ENCODE data around the gene CRLF3. TPM values are rescaled to one million over a fixed set of nuclear protein-coding genes. Genes with fewer than 3 reads are reported as not detected.
A peak's percentile ranks its signal among the peaks of the same experiment; 100 is the strongest.

Gene CRLF3
- total and polyA plus RNA-seq, 2 donors (not counting 1 experiment from before 2014, with no cell fraction given) = 31.6 to 83.2 TPM

DNA sequence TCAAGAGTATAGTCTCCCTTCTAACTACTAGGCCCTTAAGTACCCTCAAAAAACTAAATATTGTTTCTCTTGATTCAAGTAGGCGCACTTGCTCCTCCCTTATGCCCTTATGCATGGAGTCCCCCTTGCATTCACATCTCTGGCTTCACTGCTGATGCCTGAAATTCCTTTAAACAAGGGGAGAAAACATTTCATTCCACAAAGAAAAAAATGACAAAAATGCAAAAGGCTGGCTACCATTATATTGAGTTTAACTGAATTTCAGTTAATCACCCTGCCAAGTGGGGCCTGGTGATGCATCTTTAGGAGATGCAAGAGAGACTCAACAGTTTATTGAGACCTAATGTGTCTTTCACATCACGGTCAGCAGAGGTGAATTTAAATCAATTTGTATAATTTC is 35.6 kb downstream of the CRLF3 start:
- Mint-ChIP-seq H3K27ac (no peak overlapping the region), H3K27me3 (no peaks in the 10 kb centered on the region), H3K4me1 (no peaks in the 10 kb centered on the region), H3K9me3 (ENCODE audit: insufficient read depth) (no peaks in the 10 kb centered on the region), H3K4me3 (no peak overlapping the region)
- H3K79me2 ChIP-seq (ENCODE audit: control insufficient read depth, insufficient read depth, low read length) = no peaks in the 10 kb centered on the region
- TF ChIP-seq EZH2 (IDR thresholded peaks at IDR 0.05; ENCODE audit: borderline replicate concordance, insufficient read depth, low read depth, low read length, poor library complexity, severe bottlenecking) = no peak
- TF ChIP-seq, protein P1, sequence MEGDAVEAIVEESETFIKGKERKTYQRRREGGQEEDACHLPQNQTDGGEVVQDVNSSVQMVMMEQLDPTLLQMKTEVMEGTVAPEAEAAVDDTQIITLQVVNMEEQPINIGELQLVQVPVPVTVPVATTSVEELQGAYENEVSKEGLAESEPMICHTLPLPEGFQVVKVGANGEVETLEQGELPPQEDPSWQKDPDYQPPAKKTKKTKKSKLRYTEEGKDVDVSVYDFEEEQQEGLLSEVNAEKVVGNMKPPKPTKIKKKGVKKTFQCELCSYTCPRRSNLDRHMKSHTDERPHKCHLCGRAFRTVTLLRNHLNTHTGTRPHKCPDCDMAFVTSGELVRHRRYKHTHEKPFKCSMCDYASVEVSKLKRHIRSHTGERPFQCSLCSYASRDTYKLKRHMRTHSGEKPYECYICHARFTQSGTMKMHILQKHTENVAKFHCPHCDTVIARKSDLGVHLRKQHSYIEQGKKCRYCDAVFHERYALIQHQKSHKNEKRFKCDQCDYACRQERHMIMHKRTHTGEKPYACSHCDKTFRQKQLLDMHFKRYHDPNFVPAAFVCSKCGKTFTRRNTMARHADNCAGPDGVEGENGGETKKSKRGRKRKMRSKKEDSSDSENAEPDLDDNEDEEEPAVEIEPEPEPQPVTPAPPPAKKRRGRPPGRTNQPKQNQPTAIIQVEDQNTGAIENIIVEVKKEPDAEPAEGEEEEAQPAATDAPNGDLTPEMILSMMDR (IDR thresholded peaks at IDR 0.05) = no peak
- H3K9me3 ChIP-seq (ENCODE audit: control extremely low read depth in 1 of 3, control insufficient read depth in 2 of 3, insufficient read depth in 1 of 3, low read length in 2 of 3) = no peaks in the 10 kb centered on the region
- ATAC-seq (ENCODE audit: low read depth) = no peak
- intact Hi-C loops (cut with micrococcal nuclease) = no loop called here
- H4K20me1 ChIP-seq (ENCODE audit: control insufficient read depth, insufficient read depth, low read length, poor library complexity, severe bottlenecking) = no peaks in the 10 kb centered on the region
- peaks cover 9 to 73% of the 10 kb centered on the region in 2 experiments for H3K36me3 ChIP-seq (replicated peaks in 1 of 2; ENCODE audit: control extremely low read depth in 1 of 2, control insufficient read depth in 1 of 2, extremely low read depth in 1 of 2, insufficient read depth in 2 of 2, low read length in 1 of 2)
- POLR2A ChIA-PET = no interaction called here
- WGBS (ENCODE audit: insufficient coverage) = 100% methylated on average over 1 of the region's 2 CpGs
- no peak overlapping the region for H3K4me3 ChIP-seq (ENCODE audit: control extremely low read depth in 1 of 5, extremely low read depth in 1 of 5, insufficient read depth in 1 of 5, low read depth in 2 of 5, low read length in 4 of 5)
- H3K9ac ChIP-seq (ENCODE audit: low read length) = no peak overlapping the region
- no peak overlapping the region for H2AFZ ChIP-seq (ENCODE audit: insufficient read depth, low read depth, low read length, poor library complexity, severe bottlenecking)
- no peak overlapping the region for H3K4me2 ChIP-seq (replicated peaks; ENCODE audit: low read depth, low read length, poor library complexity, severe bottlenecking)
- no peak for DNase-seq
- no peaks in the 10 kb centered on the region for H3K4me1 ChIP-seq (ENCODE audit: control insufficient read depth in 2 of 2, insufficient read depth in 2 of 2, low read length in 2 of 2)
- peak overlapping the region in 1 of 2 donors; percentile 33 for H3K27ac ChIP-seq (ENCODE audit: low read length in 2 of 2)
- CTCF ChIA-PET = no interaction called here
- H3K27me3 ChIP-seq (replicated peaks in 1 of 4; ENCODE audit: control extremely low read depth in 1 of 4, control insufficient read depth in 3 of 4, insufficient read depth in 4 of 4, low read length in 3 of 4) = no peaks in the 10 kb centered on the region

DNA sequence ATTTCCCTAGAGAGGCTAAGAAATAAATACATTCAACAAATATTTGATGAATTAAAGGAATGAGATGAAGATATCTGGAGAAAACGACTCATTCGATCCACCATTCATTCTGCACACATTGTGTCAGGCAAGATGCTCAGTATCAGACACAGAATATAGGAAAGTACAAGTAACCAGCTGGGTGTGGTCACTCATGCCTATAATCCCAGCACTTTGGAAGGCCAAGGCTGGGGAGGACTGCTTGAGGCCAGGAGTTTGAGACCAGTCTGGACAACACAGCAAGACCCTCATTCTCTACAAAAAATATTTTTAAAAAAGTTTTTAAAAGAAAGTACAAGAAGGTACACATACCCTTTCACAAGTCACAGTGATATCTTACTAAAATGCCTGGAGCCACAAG is 42.3 kb downstream of the CRLF3 start:
- H3K4me2 ChIP-seq (replicated peaks; ENCODE audit: low read depth, low read length, poor library complexity, severe bottlenecking) = no peak overlapping the region
- Mint-ChIP-seq H3K27ac (peak overlapping the region; percentile 37), H3K4me1 (peaks cover 6% of the 10 kb centered on the region), H3K27me3 (no peaks in the 10 kb centered on the region), H3K4me3 (no peak overlapping the region), H3K9me3 (ENCODE audit: insufficient read depth) (no peaks in the 10 kb centered on the region)
- no peak overlapping the region for H2AFZ ChIP-seq (ENCODE audit: insufficient read depth, low read depth, low read length, poor library complexity, severe bottlenecking)
- intact Hi-C loops (cut with micrococcal nuclease) = no loop called here
- H3K79me2 ChIP-seq (ENCODE audit: control insufficient read depth, insufficient read depth, low read length) = no peaks in the 10 kb centered on the region
- no peaks in the 10 kb centered on the region for H3K27me3 ChIP-seq (replicated peaks in 1 of 4; ENCODE audit: control extremely low read depth in 1 of 4, control insufficient read depth in 3 of 4, insufficient read depth in 4 of 4, low read length in 3 of 4)
- no peak overlapping the region for H3K9ac ChIP-seq (ENCODE audit: low read length)
- TF ChIP-seq, protein P1 (IDR thresholded peaks at IDR 0.05) = no peak
- TF ChIP-seq EZH2 (IDR thresholded peaks at IDR 0.05; ENCODE audit: borderline replicate concordance, insufficient read depth, low read depth, low read length, poor library complexity, severe bottlenecking) = no peak
- H3K9me3 ChIP-seq (ENCODE audit: control extremely low read depth in 1 of 3, control insufficient read depth in 2 of 3, insufficient read depth in 1 of 3, low read length in 2 of 3) = no peaks in the 10 kb centered on the region
- no peak for DNase-seq
- no peaks in the 10 kb centered on the region for H4K20me1 ChIP-seq (ENCODE audit: control insufficient read depth, insufficient read depth, low read length, poor library complexity, severe bottlenecking)
- no CpG with 5 or more reads among the region's 2 CpGs for WGBS (ENCODE audit: insufficient coverage)
- POLR2A ChIA-PET = no interaction called here
- no peak overlapping the region for H3K27ac ChIP-seq (ENCODE audit: low read length in 2 of 2)
- peaks cover 0 to 4% of the 10 kb centered on the region in 2 donors for H3K4me1 ChIP-seq (ENCODE audit: control insufficient read depth in 2 of 2, insufficient read depth in 2 of 2, low read length in 2 of 2)
- CTCF ChIA-PET = no interaction called here
- no peak overlapping the region for H3K4me3 ChIP-seq (ENCODE audit: control extremely low read depth in 1 of 5, extremely low read depth in 1 of 5, insufficient read depth in 1 of 5, low read depth in 2 of 5, low read length in 4 of 5)
- no peak for ATAC-seq (ENCODE audit: low read depth)
- peaks cover 8 to 52% of the 10 kb centered on the region in 2 experiments for H3K36me3 ChIP-seq (replicated peaks in 1 of 2; ENCODE audit: control extremely low read depth in 1 of 2, control insufficient read depth in 1 of 2, extremely low read depth in 1 of 2, insufficient read depth in 2 of 2, low read length in 1 of 2)

All from B cell (primary cell).